Hematopoietic multipotent progenitor cell treated with erythropoietin and hydrocortisone succinate and interleukin-3 and kit ligand, for 4 days (in vitro differentiated cells): ENCODE results near the gene SMIM1.
A peak's percentile ranks its signal among the peaks of the same experiment; 100 is the strongest.

Source experiments
- DNase-seq: peaks from one replicate; pipeline ENCODE4 v3.0.0-alpha.2; 2015

SMIM1 gene

DNA sequence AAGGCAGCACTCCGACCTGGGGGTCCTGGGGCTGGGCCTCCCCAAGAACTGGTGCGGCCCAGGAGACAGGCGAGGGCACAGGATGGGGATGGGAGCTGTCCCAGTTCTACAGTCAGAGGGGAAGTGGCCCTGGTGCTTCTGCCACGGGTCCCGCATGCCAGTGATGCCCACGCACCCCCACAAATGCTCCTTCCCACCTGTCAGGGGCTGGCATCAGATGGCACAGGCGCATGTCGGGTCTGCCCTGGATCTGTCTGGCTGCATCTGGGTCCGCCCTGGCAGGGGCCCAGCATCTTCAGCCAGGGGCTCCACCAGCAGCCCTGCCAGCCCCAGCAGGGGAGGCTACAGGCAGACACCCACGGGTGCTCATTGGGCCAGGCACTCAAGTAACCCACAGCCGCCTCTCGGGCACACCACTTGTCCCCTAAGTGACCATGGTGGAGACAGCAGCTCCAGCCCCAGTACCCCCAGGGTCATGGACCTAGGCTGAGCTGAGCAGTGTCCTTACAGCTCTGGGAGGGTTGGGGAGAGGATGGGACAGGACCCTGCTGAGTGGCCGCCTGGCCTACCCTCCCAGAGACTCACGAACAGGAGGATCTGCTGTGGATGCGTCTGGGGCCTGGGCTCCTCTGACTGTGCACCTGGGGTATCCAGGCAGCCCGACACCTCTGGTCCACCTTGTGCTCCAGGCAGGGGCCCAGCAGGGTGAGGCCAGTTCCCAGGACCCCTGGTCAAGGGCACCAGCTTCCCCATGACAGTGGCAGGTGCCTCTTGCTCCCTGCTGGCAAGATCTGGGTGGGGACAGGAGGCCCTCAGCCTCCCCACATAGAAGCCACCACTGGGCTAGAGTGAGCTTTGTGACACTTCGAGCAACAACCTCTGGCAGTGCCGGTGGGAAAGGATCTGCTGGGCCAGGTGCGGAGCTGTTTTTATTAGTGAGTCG is 5.4 kb downstream of the SMIM1 start:
- no peak for DNase-seq

DNA sequence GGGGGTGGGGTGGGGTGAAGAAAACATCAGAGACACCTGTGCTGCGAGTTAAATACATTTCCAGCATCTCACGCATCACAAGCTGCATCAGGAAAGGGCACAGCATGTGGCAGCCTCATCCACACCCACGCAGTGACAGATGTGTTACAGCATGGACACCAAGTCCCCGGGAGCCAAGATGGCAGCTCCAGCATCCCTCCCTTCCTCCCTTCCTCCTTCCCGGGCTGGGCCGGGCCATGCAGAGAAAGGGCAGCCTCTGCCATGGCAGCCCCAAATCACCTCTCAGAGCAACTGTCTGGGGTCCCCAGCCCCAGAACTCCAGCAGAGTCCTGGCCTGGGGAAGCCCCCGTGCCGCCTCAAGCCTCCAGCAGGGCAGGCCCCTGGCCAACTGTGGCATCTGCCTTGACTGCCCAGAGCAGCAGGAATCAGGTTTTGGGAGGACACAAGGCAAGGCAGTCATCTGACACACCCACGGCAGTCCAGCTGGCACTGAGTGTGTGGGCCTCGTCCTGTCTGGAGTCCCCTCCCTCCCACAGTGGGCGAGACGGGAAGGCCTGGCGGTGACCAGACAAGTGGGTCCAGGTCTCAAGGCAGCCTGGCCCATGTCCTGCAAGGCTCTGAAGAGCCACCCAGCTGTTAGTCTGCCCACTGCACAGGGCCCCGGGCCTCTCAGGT is 6.2 kb downstream of the SMIM1 start:
- DNase-seq, result peak; percentile 31

- DNase-seq, result peak; percentile 36
Measured at GRCh38 chr1:3779265-3779911, 6.8 kb downstream of the SMIM1 start.

GRCh38 chr1:3779912-3780416 is 7.4 kb downstream of the SMIM1 start:
- no peak for DNase-seq

- no peak for DNase-seq
Measured at GRCh38 chr1:3780901-3781300, 8.4 kb downstream of the SMIM1 start.

- no peak for DNase-seq
Measured at GRCh38 chr1:3783651-3784474, 11.3 kb downstream of the SMIM1 start.

DNA sequence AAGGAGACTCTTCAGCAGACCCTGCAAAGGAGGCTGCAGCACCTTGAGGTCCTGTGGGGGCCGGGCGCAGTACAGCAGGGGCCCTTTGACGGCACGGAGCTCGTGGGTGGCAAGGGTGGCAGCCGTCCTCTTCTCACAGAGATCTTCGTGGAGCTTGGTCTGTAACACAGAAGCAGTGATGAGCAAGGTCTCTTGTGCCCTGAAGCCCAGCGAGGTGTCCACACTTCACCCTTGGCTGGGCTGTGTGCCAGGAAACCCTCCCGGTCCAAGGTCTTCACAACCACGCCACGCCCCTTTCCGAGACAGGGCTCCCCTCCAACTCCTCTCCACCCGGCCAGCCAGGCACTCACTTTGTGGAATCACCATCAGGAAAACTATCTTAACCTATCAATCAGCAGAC is 12.5 kb downstream of the SMIM1 start:
- no peak for DNase-seq

- peak; percentile 72 for DNase-seq
Measured at GRCh38 chr1:3785456-3786157, 13.1 kb downstream of the SMIM1 start.

DNA sequence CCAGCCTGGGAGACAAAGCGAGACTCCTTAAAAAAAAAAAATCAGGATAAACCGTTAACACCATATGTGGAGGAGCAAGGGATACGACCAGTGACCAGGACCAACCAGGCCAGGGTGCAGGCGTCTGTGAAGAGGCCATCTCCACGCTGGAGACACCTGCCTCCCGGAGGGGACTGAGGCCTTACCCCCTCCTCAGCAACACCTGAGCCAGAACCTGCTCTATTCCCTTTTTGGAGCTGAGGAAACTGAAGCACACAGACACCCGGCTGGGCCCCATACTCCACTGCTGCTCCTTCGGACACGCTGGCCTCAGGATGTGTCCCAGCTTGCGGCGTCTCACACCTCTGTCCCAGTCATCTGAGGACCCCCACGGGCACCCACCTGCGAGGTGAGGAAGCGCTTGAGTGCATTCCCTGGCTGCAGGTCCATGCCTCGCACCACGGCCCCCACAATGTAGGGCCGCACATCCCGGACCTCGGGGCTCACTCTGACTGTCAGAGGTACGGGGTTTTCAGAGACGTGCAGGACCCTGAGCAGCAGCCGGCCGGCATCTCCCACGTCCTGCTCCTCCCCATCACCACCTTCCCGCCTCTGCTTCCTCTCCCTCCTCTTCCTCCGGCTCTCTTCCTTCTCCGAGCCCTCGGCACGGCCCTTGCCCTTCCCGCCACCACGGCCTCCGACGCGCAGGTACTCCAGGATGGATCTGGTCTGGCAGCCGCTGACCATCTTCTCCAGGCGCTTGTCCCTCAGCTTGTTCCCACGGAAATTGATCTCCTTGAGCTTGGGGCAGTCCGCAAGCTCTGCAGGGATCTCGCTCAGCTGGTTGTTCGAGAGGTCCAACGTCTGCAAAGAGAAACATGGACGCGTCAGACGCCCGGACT is 14.2 kb downstream of the SMIM1 start:
- no peak for DNase-seq

GRCh38 chr1:3787349-3787715 is 14.8 kb downstream of the SMIM1 start:
- no peak for DNase-seq

DNA sequence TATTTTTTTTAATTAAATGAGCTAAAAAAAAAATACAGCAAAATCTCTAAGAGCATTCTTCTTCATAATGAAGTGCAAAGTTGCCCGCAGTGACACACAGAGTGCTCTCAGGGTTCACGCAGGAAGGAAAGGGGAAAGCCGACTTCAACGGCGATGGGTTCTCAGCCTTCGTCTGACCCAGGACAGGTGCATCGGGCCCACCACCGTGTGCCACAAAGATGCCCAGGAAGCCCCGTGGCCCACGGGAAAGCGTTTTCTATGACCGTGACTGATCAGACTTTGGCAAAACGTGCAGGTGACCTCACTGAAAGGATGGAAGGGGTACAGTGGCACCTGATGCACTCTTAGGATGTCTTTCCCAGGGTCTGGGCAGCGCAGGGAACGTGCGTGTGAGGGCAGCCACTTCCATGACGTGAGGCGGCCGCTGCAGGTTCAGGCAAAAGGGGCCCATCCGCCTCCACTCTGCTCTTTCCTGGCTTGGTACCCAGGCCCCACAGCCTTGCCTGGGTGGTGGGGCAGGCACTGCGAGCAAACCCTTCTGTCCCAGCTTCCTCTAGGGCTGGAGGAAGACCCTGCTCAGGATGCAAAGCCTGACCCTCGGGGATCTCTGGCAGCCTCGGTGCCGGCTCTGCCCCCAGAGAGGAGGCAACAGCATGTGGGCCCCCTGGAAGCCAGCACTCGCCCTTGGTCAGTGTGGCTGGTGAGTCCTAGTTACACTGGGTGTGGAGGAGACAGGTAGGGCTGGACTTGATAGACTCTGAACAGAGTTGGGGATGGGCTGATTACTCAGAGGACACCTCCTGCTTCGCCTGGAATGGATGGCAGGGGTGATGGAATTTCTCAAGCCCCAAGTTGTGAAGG is 15.4 kb downstream of the SMIM1 start:
- no peak for DNase-seq

GRCh38 chr1:3788756-3789420 is 16.3 kb downstream of the SMIM1 start:
- no peak for DNase-seq

DNA sequence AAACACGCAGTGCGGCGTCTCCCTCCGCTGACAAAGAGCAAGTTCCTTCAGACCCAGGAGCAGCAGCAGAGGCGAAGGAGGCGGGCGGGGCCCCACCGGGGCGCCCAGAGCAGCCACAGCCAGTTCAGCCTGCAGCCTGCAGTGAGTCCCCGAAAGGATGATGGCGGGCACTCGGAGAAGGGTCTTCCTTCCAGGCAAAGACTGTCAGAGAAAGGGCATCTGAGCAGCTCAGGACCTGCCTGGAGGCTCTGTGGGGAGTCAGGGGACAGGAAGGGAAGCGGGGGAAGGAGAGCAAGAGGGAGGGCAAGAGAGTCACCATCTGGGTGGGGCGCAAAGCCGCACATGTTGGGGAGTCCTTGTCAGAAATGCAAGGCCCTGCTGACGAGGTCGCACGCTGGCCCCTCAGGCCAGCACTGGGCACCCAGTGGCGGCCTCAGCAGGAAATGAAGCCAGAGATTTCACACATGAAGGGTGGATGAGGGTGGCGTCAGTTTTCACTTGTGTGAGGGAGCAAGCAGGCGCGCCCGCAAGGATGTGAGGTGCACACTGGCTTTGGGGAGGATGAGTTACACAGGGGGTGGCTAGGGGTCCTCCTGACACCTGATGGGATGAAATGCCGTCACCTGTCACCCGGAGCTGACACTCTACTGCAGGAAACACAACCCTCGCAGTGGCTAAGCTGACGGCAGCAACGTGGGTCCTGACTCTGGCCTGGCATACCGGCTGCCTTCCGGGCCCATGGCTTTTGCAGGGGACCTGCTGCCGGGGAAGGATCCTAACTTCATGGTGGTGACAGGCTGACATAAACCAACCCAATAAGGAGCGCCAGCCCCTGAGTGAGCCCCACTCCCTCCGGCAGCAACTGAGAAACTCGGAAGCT is 17.1 kb downstream of the SMIM1 start:
- DNase-seq, result no peak

GRCh38 chr1:3790500-3790923 is 18.0 kb downstream of the SMIM1 start:
- no peak for DNase-seq

DNA sequence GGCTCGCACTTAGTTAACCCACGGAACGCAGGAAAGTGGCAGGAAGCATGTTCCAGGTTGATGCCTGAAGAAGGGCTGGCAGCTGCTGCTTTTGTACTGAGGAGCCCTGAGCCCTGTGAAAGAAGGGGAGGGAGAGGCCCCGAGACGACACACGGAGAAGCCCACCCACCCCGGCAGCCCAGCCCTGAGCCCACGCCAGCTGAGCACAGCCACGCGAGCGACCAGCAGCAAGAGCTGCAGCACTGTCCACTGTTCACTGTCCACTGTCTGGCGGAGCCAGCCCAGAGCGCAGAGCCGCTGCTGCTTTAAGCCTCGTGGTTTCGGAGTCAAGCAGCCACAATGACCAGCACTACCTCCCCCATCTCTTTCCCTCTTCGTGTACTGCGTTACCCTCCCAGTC is 18.4 kb downstream of the SMIM1 start:
- no peak for DNase-seq

DNA sequence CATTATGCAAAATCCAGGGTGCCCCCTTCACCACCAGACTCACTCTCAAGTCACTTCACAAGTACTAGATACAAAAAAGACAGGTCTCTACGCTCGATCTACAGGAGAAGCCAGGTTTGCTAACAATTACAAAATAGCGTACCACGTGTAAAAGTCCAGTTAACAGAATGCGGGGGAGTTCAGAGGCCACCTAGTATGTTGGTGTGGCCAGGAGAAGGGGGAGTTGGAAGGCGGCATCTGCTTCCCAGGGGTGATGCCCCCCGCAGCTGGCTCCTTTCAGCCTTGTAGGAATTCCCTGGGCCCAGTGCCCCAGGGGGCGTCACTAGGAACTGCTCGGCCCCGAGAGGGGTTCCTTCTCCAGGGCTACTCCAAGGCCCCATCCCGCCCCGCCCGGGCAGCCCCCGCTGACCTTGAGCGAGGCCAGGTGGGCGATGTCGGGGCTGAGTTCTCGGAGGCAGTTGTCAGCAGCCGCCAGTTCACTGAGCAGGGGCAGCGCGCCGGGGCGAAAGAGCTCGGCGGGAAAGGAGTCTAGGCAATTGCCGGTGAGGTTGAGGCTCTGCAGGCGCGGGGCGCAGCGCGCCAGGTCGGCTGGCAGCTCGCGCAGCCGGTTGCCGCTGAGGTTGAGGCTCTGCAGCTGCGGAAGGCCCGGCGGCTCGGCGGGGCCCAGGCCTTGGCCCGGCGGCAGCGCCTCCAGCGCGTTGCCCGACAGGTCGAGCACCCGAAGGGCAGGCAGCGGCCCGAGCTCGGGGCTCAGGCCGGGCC is 23.1 kb downstream of the SMIM1 start:
- peak; percentile 18 for DNase-seq
